ENCODE results near the gene PRPF40B.

- TF ChIP-seq CTCF (conservative IDR thresholded peaks at IDR 0.05) (no peak), ZFX (IDR thresholded peaks at IDR 0.05) (no peak)
Observed at GRCh38 chr12:49658276-49658675, 34.9 kb downstream of the PRPF40B start.
